Measurements from ENCODE around the gene LRRC9. TPM values are rescaled to one million over a fixed set of nuclear protein-coding genes. Genes with fewer than 3 reads are reported as not detected.
A peak's percentile ranks its signal among the peaks of the same experiment; 100 is the strongest.

The LRRC9 gene
- total RNA-seq, 4 donors from 2014 or later: 2.1 TPM; not detected in 3

- DNase-seq: no peak
- Histone ChIP-seq H3K4me1 (no peaks in the 10 kb centered on the region), H3K36me3 (no peaks in the 10 kb centered on the region), H3K27ac (no peak overlapping the region), H3K9me3 (no peaks in the 10 kb centered on the region), H3K4me3 (no peak overlapping the region), H3K27me3 (no peaks in the 10 kb centered on the region)
- intact Hi-C loops (cut with DNase I; ENCODE audit: low total_unique reads): no loop called here
- no peak for TF ChIP-seq CTCF (IDR thresholded peaks at IDR 0.05)
- no peak for TF ChIP-seq POLR2A (IDR thresholded peaks at IDR 0.05)
Measured at GRCh38 chr14:60085693-60086092, 165.7 kb downstream of the LRRC9 start.

GRCh38 chr14:60087668-60088067 lies 167.7 kb downstream of the LRRC9 start:
- TF ChIP-seq POLR2A (IDR thresholded peaks at IDR 0.05): no peak
- TF ChIP-seq CTCF (IDR thresholded peaks at IDR 0.05): no peak
- H3K9me3 ChIP-seq: no peaks in the 10 kb centered on the region

GRCh38 chr14:60089221-60089620 lies 169.3 kb downstream of the LRRC9 start:
- no peaks in the 10 kb centered on the region for H3K36me3 ChIP-seq
- no peak overlapping the region for H3K27ac ChIP-seq
- TF ChIP-seq POLR2A (IDR thresholded peaks at IDR 0.05) (no peak), CTCF (IDR thresholded peaks at IDR 0.05) (no peak)
- intact Hi-C loops (cut with DNase I; ENCODE audit: low total_unique reads): no loop called here
- H3K4me1 ChIP-seq: no peaks in the 10 kb centered on the region
- H3K9me3 ChIP-seq: no peaks in the 10 kb centered on the region
- no peak for DNase-seq
- no peak overlapping the region for H3K4me3 ChIP-seq
- H3K27me3 ChIP-seq: no peaks in the 10 kb centered on the region

More at GRCh38 chr14:60087668-60088067, 167.7 kb downstream of the LRRC9 start:
- intact Hi-C loops (cut with DNase I; ENCODE audit: low total_unique reads): no loop called here
- no peak overlapping the region for H3K4me3 ChIP-seq
- H3K36me3 ChIP-seq: no peaks in the 10 kb centered on the region
- H3K27me3 ChIP-seq: no peaks in the 10 kb centered on the region
- H3K27ac ChIP-seq: no peak overlapping the region
- H3K4me1 ChIP-seq: no peaks in the 10 kb centered on the region
- DNase-seq: no peak

GRCh38 chr14:60090864-60091519 lies 171.0 kb downstream of the LRRC9 start:
- H3K4me3 ChIP-seq: peak overlapping the region; percentile 52 to 89
- no peaks in the 10 kb centered on the region for H3K27me3 ChIP-seq
- H3K36me3 ChIP-seq: no peaks in the 10 kb centered on the region
- peak; percentile 54 to 66 for DNase-seq
- no peaks in the 10 kb centered on the region for H3K9me3 ChIP-seq
- H3K4me1 ChIP-seq: no peaks in the 10 kb centered on the region
- intact Hi-C loops (cut with DNase I; ENCODE audit: low total_unique reads): loop anchor here (10.0 kb wide), 1 partner anchor 74 kb away; the partner anchor contains the start of gene DHRS7
- TF ChIP-seq CTCF (IDR thresholded peaks at IDR 0.05): no peak
- no peak for TF ChIP-seq POLR2A (IDR thresholded peaks at IDR 0.05)
- H3K27ac ChIP-seq: peak overlapping the region; percentile 93 to 98
